ENCODE data around the gene PPCS.

DNA sequence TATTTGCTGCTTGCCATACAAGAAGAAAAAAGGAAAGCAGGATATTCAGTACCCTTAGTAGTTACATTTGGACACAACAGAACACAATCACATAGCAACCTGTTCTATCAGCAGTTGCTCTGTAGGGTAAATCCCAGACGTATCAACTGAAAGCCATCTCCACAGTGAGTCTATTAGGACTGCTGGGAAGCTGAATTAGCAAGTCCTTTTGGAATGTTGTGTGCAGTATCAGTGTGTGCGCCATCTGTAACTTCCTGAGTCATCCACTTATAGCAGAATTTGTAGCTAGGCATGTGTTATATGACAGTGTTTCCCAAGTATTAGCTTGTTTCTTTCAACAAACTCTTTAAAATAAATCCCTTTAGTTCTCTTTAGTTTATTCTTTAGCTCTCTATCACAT lies 28.0 kb downstream of the PPCS start:
- TF ChIP-seq TCF7L2 (IDR thresholded peaks at IDR 0.05; ENCODE audit: borderline replicate concordance, extremely low read depth, insufficient read depth, insufficient read length): no peak
- no peak for TF ChIP-seq CEBPB (IDR thresholded peaks at IDR 0.05; ENCODE audit: low read depth)
- no peak for TF ChIP-seq YY1 (IDR thresholded peaks at IDR 0.05; ENCODE audit: extremely low read depth, insufficient replicate concordance, low read depth, low read length)
- TF ChIP-seq POLR2AphosphoS5 (IDR thresholded peaks at IDR 0.05; ENCODE audit: low read depth, low read length): no peak
- TF ChIP-seq FOSL1 (IDR thresholded peaks at IDR 0.05; ENCODE audit: low read depth): no peak
- TF ChIP-seq, protein P1, sequence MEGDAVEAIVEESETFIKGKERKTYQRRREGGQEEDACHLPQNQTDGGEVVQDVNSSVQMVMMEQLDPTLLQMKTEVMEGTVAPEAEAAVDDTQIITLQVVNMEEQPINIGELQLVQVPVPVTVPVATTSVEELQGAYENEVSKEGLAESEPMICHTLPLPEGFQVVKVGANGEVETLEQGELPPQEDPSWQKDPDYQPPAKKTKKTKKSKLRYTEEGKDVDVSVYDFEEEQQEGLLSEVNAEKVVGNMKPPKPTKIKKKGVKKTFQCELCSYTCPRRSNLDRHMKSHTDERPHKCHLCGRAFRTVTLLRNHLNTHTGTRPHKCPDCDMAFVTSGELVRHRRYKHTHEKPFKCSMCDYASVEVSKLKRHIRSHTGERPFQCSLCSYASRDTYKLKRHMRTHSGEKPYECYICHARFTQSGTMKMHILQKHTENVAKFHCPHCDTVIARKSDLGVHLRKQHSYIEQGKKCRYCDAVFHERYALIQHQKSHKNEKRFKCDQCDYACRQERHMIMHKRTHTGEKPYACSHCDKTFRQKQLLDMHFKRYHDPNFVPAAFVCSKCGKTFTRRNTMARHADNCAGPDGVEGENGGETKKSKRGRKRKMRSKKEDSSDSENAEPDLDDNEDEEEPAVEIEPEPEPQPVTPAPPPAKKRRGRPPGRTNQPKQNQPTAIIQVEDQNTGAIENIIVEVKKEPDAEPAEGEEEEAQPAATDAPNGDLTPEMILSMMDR (IDR thresholded peaks at IDR 0.05 in 2 of 3, conservative IDR thresholded peaks at IDR 0.05 in 1 of 3; ENCODE audit: borderline replicate concordance in 1 of 3, insufficient read depth in 1 of 3, low read depth in 2 of 3, low read length in 2 of 3): no peak
- no peak for TF ChIP-seq POLR2A (IDR thresholded peaks at IDR 0.05; ENCODE audit: borderline replicate concordance, extremely low read depth, insufficient read depth, insufficient read length)
- TF ChIP-seq, protein P2, sequence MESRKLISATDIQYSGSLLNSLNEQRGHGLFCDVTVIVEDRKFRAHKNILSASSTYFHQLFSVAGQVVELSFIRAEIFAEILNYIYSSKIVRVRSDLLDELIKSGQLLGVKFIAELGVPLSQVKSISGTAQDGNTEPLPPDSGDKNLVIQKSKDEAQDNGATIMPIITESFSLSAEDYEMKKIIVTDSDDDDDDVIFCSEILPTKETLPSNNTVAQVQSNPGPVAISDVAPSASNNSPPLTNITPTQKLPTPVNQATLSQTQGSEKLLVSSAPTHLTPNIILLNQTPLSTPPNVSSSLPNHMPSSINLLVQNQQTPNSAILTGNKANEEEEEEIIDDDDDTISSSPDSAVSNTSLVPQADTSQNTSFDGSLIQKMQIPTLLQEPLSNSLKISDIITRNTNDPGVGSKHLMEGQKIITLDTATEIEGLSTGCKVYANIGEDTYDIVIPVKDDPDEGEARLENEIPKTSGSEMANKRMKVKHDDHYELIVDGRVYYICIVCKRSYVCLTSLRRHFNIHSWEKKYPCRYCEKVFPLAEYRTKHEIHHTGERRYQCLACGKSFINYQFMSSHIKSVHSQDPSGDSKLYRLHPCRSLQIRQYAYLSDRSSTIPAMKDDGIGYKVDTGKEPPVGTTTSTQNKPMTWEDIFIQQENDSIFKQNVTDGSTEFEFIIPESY (IDR thresholded peaks at IDR 0.05; ENCODE audit: extremely low read depth, insufficient replicate concordance, low read length): no peak
- TF ChIP-seq, protein P3, sequence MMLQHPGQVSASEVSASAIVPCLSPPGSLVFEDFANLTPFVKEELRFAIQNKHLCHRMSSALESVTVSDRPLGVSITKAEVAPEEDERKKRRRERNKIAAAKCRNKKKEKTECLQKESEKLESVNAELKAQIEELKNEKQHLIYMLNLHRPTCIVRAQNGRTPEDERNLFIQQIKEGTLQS (IDR thresholded peaks at IDR 0.05): no peak
- TF ChIP-seq, protein P4, sequence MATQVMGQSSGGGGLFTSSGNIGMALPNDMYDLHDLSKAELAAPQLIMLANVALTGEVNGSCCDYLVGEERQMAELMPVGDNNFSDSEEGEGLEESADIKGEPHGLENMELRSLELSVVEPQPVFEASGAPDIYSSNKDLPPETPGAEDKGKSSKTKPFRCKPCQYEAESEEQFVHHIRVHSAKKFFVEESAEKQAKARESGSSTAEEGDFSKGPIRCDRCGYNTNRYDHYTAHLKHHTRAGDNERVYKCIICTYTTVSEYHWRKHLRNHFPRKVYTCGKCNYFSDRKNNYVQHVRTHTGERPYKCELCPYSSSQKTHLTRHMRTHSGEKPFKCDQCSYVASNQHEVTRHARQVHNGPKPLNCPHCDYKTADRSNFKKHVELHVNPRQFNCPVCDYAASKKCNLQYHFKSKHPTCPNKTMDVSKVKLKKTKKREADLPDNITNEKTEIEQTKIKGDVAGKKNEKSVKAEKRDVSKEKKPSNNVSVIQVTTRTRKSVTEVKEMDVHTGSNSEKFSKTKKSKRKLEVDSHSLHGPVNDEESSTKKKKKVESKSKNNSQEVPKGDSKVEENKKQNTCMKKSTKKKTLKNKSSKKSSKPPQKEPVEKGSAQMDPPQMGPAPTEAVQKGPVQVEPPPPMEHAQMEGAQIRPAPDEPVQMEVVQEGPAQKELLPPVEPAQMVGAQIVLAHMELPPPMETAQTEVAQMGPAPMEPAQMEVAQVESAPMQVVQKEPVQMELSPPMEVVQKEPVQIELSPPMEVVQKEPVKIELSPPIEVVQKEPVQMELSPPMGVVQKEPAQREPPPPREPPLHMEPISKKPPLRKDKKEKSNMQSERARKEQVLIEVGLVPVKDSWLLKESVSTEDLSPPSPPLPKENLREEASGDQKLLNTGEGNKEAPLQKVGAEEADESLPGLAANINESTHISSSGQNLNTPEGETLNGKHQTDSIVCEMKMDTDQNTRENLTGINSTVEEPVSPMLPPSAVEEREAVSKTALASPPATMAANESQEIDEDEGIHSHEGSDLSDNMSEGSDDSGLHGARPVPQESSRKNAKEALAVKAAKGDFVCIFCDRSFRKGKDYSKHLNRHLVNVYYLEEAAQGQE (IDR thresholded peaks at IDR 0.05; ENCODE audit: low read depth): no peak
- TF ChIP-seq JUND (IDR thresholded peaks at IDR 0.05): no peak

Measured in HCT116 (cell line).